Activated CD4-positive, alpha-beta T cell treated with anti-CD3 and anti-CD28 coated beads, Interleukin-2, amount 10 ng/mL, durations not matched to agents 24 days and 14 days (primary cell): Measurements from ENCODE around the gene MAPK8. TPM values are rescaled to one million over a fixed set of nuclear protein-coding genes. Genes with fewer than 3 reads are reported as not detected.

Source experiments
- DNase-seq: peaks from one replicate; pipeline ENCODE4 v3.0.0; 2022
- H3K27ac Mint-ChIP-seq: one replicate; pipeline ENCODE4 v1.8.0; 2022; ENCODE audit warnings: mild to moderate bottlenecking, mixed read lengths
- H3K27me3 Mint-ChIP-seq: one replicate; pipeline ENCODE4 v1.8.0; 2022; ENCODE audit warnings: mixed read lengths
- H3K36me3 Mint-ChIP-seq: one replicate; pipeline ENCODE4 v1.8.0; 2022; ENCODE audit warnings: low read depth, mild to moderate bottlenecking, mixed read lengths
- H3K4me1 Mint-ChIP-seq: one replicate; pipeline ENCODE4 v1.8.0; 2021; ENCODE audit warnings: mixed read lengths
- H3K4me3 Mint-ChIP-seq: one replicate; pipeline ENCODE4 v1.8.0; 2022; ENCODE audit warnings: mild to moderate bottlenecking, moderate library complexity, mixed read lengths
- H3K9me3 Mint-ChIP-seq: one replicate; pipeline ENCODE4 v1.8.0; 2021; ENCODE audit warnings: mixed read lengths
- intact Hi-C: fragments of 100-400 bp; cut with micrococcal nuclease; formaldehyde crosslinking; loops from one replicate; pipeline ENCODE4 v1.15.1; 2023
- total RNA-seq: library from RNA; stranded (reverse); gene quantifications from 2 replicates; pipeline ENCODE4 v1.2.3, GENCODE V29; 2022

Gene MAPK8
- total RNA-seq, 1 donor from 2014 or later, result 46.4 TPM

DNA sequence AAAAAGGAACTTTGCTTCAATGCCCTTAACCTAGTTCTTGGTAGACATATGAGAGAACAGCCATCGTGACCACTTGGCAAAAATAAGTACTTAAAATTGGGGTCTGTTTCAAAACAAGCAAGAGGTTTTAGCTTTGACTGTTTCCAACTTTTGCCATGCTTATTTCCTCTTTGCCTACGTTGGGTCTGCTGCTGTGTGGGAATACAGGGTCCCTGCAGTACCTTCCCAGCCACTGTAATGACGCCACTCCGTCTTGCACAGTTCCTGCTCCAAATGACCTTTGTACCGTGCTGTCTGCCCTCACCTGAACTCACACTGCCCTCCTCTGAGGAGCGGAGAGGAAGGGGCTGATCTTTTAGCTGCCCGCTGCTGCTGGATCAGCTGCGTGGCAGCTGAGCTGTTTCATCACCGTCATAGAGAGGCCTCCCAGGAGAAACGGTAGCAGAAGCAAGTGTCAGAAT is 133.1 kb downstream of the MAPK8 start:
- H3K36me3 Mint-ChIP-seq, result no peaks in the 10 kb centered on the region
- no peak overlapping the region for H3K27ac Mint-ChIP-seq
- intact Hi-C loops, result no loop called here
- H3K4me1 Mint-ChIP-seq, result no peaks in the 10 kb centered on the region
- DNase-seq, result peak; percentile 34
- no peak overlapping the region for H3K4me3 Mint-ChIP-seq
- H3K9me3 Mint-ChIP-seq, result no peaks in the 10 kb centered on the region
- H3K27me3 Mint-ChIP-seq, result no peaks in the 10 kb centered on the region

GRCh38 chr10:48440771-48441170 is 134.3 kb downstream of the MAPK8 start:
- no peaks in the 10 kb centered on the region for H3K36me3 Mint-ChIP-seq
- intact Hi-C loops, result no loop called here
- no peak overlapping the region for H3K27ac Mint-ChIP-seq
- no peak overlapping the region for H3K4me3 Mint-ChIP-seq
- no peak for DNase-seq
- H3K4me1 Mint-ChIP-seq, result no peaks in the 10 kb centered on the region
- no peaks in the 10 kb centered on the region for H3K9me3 Mint-ChIP-seq
- H3K27me3 Mint-ChIP-seq, result no peaks in the 10 kb centered on the region

DNA sequence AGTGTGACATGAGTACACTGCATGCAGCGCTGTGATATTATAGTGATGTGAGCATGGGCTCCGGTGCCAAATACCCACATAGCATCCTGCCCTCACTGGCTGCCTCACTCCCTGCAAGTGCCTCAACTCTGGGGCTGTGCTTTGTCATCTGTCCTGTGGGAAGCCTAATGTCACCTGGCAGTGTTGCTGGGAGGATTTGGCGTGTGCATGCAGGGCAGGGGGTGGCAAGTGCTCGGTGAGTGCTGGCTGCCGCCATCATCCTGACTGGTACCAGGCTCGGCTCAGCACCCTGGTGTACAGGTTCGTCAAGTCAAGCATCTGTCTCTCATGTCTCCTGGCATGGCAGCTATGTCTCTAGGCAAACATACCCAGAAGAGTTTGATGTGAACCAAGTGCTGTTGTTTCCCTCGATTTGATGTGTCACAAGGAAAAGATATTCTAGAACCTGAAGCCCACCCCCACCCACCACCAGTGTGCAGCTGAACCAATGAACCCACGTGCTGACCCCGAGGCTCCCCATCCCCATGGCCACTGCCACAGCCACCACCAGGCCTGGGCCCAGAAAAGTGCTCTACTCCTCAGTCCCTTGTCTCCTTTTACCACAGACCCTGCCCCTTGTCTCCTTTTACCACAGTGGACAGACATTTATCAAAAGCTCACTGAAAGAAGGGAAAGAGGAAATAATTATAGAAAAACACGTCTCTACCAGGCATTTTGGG is 135.8 kb downstream of the MAPK8 start:
- Mint-ChIP-seq H3K27ac (no peak overlapping the region), H3K4me3 (no peak overlapping the region), H3K27me3 (no peaks in the 10 kb centered on the region), H3K4me1 (no peaks in the 10 kb centered on the region), H3K36me3 (no peaks in the 10 kb centered on the region), H3K9me3 (no peaks in the 10 kb centered on the region)
- no peak for DNase-seq
- intact Hi-C loops, result no loop called here

DNA sequence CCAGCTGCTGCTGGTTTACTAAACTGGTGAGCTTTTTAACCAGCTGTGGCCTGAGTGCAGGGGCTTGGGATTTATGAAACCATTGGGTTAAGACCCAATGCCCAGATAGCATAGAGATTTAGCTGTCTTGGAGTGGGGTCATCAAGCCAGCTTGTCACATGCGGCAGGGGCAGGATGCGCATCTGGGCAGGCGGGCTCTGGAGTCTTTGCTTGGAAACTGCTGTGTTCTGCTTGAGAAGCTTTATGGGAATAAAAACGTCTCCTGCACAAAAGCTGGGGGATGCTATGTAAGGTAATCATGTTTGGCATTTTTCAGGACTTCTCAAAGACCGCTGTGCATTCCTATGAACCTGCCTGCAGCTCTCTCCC is 136.3 kb downstream of the MAPK8 start:
- H3K9me3 Mint-ChIP-seq, result no peaks in the 10 kb centered on the region
- H3K4me3 Mint-ChIP-seq, result no peak overlapping the region
- H3K4me1 Mint-ChIP-seq, result no peaks in the 10 kb centered on the region
- intact Hi-C loops, result no loop called here
- no peaks in the 10 kb centered on the region for H3K27me3 Mint-ChIP-seq
- H3K27ac Mint-ChIP-seq, result no peak overlapping the region
- no peak for DNase-seq
- no peaks in the 10 kb centered on the region for H3K36me3 Mint-ChIP-seq

DNA sequence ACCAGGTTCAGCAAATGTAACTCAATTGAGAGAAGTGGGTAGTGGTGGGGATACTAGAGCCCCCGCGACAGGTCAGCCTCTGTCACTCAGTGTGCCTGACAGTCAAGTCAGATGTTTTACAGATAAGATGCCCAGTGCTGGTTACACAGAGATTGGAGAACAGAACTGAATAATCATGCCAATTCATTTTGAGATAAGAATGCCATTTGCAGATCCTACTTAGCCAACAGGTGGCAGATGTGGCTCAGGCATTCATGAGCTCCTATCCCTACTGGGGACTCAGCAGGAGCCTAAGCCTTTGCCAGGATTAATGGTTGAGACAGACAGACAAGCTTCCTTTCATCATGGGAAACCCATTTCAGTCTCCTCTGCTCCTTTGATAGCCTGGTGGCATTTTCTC is 137.8 kb downstream of the MAPK8 start:
- Mint-ChIP-seq H3K27me3 (no peaks in the 10 kb centered on the region), H3K4me1 (no peaks in the 10 kb centered on the region), H3K36me3 (no peaks in the 10 kb centered on the region), H3K27ac (no peak overlapping the region), H3K4me3 (no peak overlapping the region), H3K9me3 (no peaks in the 10 kb centered on the region)
- intact Hi-C loops, result no loop called here
- no peak for DNase-seq

DNA sequence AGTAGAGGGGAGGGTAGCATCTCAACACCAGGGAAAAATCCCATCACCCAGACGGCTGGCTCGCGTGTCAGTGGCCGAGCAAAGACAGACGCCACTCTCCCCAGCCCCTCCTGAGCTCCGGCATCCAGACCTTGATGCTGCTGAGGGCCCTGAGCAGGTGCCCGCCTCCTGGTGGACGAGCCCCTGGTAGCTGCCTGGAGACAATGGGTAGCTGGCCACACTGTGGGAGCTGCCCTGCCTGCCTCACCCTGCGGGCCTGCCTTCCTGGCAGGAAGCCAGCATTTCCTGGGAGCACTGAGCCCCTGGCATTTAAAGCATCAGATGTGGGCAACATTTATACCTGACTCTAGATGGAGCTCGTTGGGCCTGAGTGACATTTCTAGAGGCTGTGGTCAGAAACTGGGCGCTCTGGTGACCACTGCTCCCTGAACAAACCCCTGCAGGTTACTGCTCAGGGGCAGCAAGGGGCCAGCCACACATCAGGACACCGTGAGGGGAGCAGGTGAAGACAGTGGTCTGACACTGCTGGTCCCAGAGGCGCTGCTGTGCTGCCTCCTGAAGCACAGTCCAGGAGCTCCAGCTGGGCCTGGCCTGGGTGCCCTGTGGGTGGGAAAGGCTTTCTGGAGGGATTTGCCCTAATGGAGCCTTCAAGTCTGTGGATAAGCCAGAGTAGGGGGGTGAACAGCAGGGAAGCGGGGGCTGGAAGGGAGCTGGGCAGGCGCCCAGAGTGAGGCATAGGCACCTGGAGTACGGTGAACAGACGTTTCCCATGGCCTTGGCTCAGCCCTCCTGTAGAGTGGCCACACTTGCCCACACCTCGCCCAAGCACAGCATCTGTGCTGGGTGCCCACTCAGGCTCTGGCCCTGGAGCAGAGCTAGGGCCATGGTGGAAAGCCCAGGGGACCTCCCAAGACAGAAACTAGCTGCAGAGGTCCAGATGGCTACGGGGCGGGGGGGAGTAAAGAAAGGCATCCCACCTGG is 138.7 kb downstream of the MAPK8 start:
- Mint-ChIP-seq H3K36me3 (no peaks in the 10 kb centered on the region), H3K4me1 (no peaks in the 10 kb centered on the region), H3K27me3 (no peaks in the 10 kb centered on the region), H3K9me3 (no peaks in the 10 kb centered on the region), H3K4me3 (no peak overlapping the region), H3K27ac (no peak overlapping the region)
- no peak for DNase-seq
- intact Hi-C loops, result no loop called here

- Mint-ChIP-seq H3K4me1 (no peaks in the 10 kb centered on the region), H3K27me3 (no peaks in the 10 kb centered on the region), H3K4me3 (no peak overlapping the region), H3K36me3 (no peaks in the 10 kb centered on the region), H3K9me3 (no peaks in the 10 kb centered on the region), H3K27ac (no peak overlapping the region)
- intact Hi-C loops, result no loop called here
- DNase-seq, result no peak
Observed at GRCh38 chr10:48445932-48446331, 139.5 kb downstream of the MAPK8 start.

DNA sequence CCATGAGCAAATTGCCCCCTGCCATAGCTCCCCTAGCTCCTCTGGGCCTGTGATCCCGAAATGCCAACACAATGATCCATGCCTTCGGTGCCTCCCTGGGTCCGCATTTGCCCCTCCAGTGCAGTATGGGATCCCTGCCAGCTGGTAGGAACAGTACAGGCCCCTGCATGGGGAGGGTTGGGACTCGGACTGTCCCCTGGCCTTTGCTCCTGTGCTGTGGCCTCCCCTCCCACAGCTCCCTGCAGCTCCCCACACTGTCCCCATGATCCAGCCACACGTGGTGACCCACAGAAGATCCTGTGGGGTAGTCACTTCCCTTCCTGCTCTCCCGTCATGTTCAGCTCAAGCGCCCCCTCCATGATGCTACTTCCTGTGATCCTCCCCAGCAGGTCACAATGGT is 140.3 kb downstream of the MAPK8 start:
- no peaks in the 10 kb centered on the region for H3K4me1 Mint-ChIP-seq
- intact Hi-C loops, result no loop called here
- no peak for DNase-seq
- no peaks in the 10 kb centered on the region for H3K27me3 Mint-ChIP-seq
- no peak overlapping the region for H3K4me3 Mint-ChIP-seq
- no peaks in the 10 kb centered on the region for H3K36me3 Mint-ChIP-seq
- H3K27ac Mint-ChIP-seq, result no peak overlapping the region
- H3K9me3 Mint-ChIP-seq, result no peaks in the 10 kb centered on the region

DNA sequence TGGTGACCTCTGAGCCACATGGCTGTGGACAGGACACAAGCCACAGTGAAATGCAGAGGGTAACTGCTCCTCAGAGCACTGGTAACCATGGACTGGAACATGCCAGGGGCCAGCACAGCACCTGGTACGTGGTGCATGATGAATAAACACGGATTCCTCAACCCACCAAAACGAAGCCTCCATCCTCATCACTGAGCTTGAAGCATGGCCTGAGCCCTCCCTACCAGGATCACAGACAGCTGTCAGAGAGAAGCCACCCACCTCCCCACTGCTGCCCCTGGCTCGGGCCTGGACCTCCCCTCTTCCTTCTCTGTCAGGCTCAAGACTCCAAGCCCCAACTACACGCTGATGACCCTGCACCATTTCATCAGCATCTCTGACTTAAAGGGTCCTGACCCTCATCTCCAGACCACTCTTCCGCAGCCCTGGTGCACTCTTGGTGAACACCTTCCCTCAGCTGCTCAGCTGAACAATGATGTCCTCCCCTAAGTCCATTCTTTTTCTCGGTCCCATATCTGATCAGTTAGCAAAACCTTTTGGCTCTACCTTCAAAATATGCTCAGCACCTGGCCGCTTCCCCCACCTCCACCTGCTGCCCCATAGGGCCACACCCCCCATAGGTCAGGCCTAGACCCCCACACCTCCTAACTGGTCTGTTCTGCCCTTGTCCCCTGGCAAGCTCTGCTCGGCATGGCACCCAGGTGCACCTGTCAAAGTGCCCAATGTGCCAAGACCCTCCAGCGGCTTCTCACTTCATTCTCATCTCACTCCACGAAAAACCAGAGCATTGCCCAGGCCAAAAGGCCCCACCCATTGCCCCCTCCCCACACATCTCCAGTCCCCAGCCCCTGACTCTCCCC is 141.1 kb downstream of the MAPK8 start:
- no peak overlapping the region for H3K27ac Mint-ChIP-seq
- no peaks in the 10 kb centered on the region for H3K27me3 Mint-ChIP-seq
- no peak overlapping the region for H3K4me3 Mint-ChIP-seq
- no peaks in the 10 kb centered on the region for H3K9me3 Mint-ChIP-seq
- DNase-seq, result no peak
- no peaks in the 10 kb centered on the region for H3K36me3 Mint-ChIP-seq
- intact Hi-C loops, result no loop called here
- no peaks in the 10 kb centered on the region for H3K4me1 Mint-ChIP-seq

GRCh38 chr10:48448796-48449195 is 142.3 kb downstream of the MAPK8 start:
- Mint-ChIP-seq H3K4me3 (no peak overlapping the region), H3K36me3 (no peaks in the 10 kb centered on the region), H3K9me3 (no peaks in the 10 kb centered on the region), H3K4me1 (no peaks in the 10 kb centered on the region), H3K27ac (no peak overlapping the region), H3K27me3 (no peaks in the 10 kb centered on the region)
- intact Hi-C loops, result no loop called here
- DNase-seq, result no peak

- Mint-ChIP-seq H3K4me1 (no peaks in the 10 kb centered on the region), H3K36me3 (no peaks in the 10 kb centered on the region), H3K9me3 (no peaks in the 10 kb centered on the region), H3K4me3 (no peak overlapping the region), H3K27ac (no peak overlapping the region), H3K27me3 (no peaks in the 10 kb centered on the region)
- intact Hi-C loops, result no loop called here
- no peak for DNase-seq
Observed at GRCh38 chr10:48449501-48450232, 143.2 kb downstream of the MAPK8 start.

GRCh38 chr10:48450233-48450740 is 143.8 kb downstream of the MAPK8 start:
- H3K36me3 Mint-ChIP-seq, result no peaks in the 10 kb centered on the region
- H3K27ac Mint-ChIP-seq, result no peak overlapping the region
- no peaks in the 10 kb centered on the region for H3K27me3 Mint-ChIP-seq

More at GRCh38 chr10:48450233-48450740, 143.8 kb downstream of the MAPK8 start:
- no peak for DNase-seq
- H3K9me3 Mint-ChIP-seq, result no peaks in the 10 kb centered on the region
- H3K4me1 Mint-ChIP-seq, result no peaks in the 10 kb centered on the region
- intact Hi-C loops, result no loop called here
- H3K4me3 Mint-ChIP-seq, result no peak overlapping the region
